ENCODE measurements around the gene HDAC10.

HDAC10 gene

GRCh38 chr22:50284479-50284878, 33.4 kb upstream of the HDAC10 start:
- no peak for TF ChIP-seq TAF1 (IDR thresholded peaks at IDR 0.05; ENCODE audit: borderline replicate concordance, insufficient read depth, low read length)

DNA sequence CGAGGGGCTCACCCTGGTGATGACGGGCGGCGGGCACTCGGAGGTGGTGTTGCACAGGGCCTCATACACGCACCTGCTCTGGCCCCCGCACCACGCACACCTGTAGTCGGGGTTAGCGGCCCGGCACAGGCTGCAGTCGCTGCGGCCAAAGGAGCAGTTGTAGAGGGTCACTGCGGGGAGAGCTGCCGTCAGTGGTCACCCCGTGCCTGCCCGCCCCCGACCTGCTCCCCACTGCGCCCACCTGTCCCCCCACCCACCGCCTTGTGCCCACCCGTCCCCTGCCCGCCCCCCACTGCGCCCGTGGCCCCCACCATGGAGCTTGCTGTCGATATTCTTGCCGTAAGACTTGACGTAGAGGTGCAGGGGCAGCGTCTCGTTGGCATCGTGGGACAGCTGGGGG, 32.8 kb upstream of the HDAC10 start:
- no peak for TF ChIP-seq SIN3A (IDR thresholded peaks at IDR 0.05; ENCODE audit: borderline replicate concordance, insufficient read depth, low read length)
- TF ChIP-seq TAF1 (IDR thresholded peaks at IDR 0.05; ENCODE audit: borderline replicate concordance, insufficient read depth, low read length): no peak
- TF ChIP-seq POLR2AphosphoS5 (IDR thresholded peaks at IDR 0.05; ENCODE audit: low read depth, low read length): no peak
- TF ChIP-seq, protein P1, sequence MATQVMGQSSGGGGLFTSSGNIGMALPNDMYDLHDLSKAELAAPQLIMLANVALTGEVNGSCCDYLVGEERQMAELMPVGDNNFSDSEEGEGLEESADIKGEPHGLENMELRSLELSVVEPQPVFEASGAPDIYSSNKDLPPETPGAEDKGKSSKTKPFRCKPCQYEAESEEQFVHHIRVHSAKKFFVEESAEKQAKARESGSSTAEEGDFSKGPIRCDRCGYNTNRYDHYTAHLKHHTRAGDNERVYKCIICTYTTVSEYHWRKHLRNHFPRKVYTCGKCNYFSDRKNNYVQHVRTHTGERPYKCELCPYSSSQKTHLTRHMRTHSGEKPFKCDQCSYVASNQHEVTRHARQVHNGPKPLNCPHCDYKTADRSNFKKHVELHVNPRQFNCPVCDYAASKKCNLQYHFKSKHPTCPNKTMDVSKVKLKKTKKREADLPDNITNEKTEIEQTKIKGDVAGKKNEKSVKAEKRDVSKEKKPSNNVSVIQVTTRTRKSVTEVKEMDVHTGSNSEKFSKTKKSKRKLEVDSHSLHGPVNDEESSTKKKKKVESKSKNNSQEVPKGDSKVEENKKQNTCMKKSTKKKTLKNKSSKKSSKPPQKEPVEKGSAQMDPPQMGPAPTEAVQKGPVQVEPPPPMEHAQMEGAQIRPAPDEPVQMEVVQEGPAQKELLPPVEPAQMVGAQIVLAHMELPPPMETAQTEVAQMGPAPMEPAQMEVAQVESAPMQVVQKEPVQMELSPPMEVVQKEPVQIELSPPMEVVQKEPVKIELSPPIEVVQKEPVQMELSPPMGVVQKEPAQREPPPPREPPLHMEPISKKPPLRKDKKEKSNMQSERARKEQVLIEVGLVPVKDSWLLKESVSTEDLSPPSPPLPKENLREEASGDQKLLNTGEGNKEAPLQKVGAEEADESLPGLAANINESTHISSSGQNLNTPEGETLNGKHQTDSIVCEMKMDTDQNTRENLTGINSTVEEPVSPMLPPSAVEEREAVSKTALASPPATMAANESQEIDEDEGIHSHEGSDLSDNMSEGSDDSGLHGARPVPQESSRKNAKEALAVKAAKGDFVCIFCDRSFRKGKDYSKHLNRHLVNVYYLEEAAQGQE (IDR thresholded peaks at IDR 0.05; ENCODE audit: insufficient read depth in 1 of 2, low read depth in 2 of 2, low read length in 2 of 2): no peak
- no peak for TF ChIP-seq FOXP2 (optimal IDR thresholded peaks at IDR 0.05; ENCODE audit: borderline replicate concordance, extremely low read depth, extremely low read length, insufficient read depth)

GRCh38 chr22:50282361-50283155, 31.5 kb upstream of the HDAC10 start:
- no peak for TF ChIP-seq POLR2AphosphoS5 (IDR thresholded peaks at IDR 0.05; ENCODE audit: low read depth, low read length)
- TF ChIP-seq, protein P1 (IDR thresholded peaks at IDR 0.05; ENCODE audit: insufficient read depth in 1 of 2, low read depth in 2 of 2, low read length in 2 of 2): no peak
- TF ChIP-seq FOXP2 (optimal IDR thresholded peaks at IDR 0.05; ENCODE audit: borderline replicate concordance, extremely low read depth, extremely low read length, insufficient read depth): no peak
- no peak for TF ChIP-seq SIN3A (IDR thresholded peaks at IDR 0.05; ENCODE audit: borderline replicate concordance, insufficient read depth, low read length)
- no peak for TF ChIP-seq TAF1 (IDR thresholded peaks at IDR 0.05; ENCODE audit: borderline replicate concordance, insufficient read depth, low read length)

DNA sequence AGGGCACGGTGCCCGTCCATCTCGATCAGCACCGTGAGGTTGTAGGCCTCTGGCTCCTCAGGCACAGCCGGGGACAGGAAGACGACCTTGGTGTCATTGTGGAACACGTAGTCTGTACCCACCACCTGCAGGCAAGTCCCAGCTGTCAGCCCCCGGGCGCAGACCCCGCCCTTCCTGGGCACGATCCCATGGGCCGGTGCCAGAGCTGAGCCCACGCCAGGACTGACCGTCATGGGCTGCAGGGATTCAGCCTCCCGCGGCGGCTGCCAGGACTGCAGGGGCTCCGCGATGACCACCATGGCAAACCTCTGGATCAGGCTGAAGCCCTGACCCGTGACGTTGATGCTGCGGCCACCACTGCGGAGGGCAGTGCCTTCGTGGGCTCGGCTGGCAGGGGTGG, 30.9 kb upstream of the HDAC10 start:
- TF ChIP-seq POLR2AphosphoS5 (IDR thresholded peaks at IDR 0.05; ENCODE audit: low read depth, low read length): no peak
- no peak for TF ChIP-seq SIN3A (IDR thresholded peaks at IDR 0.05; ENCODE audit: borderline replicate concordance, insufficient read depth, low read length)
- TF ChIP-seq, protein P1 (IDR thresholded peaks at IDR 0.05; ENCODE audit: insufficient read depth in 1 of 2, low read depth in 2 of 2, low read length in 2 of 2): no peak
- TF ChIP-seq TAF1 (IDR thresholded peaks at IDR 0.05; ENCODE audit: borderline replicate concordance, insufficient read depth, low read length): no peak
- no peak for TF ChIP-seq FOXP2 (optimal IDR thresholded peaks at IDR 0.05; ENCODE audit: borderline replicate concordance, extremely low read depth, extremely low read length, insufficient read depth)

DNA sequence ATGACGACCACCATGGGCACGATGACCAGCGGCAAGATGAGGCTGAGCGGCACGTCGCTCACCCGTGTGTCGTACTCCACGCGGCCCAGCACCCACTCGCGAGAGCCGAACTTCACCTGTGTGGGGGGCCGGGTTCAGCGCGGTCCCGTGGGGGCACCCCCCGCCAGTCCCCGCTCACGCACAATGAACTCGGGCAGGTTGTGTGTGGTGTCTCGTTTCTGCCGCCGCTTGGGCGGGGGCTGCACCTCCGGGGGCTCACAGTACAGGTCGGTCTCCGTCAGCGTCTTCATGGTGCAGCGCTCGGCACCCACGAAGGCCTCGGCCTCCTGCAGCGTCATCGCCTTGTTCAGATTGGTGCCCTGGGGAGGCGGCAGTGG, 30.3 kb upstream of the HDAC10 start:
- TF ChIP-seq SIN3A (IDR thresholded peaks at IDR 0.05; ENCODE audit: borderline replicate concordance, insufficient read depth, low read length): no peak
- TF ChIP-seq, protein P1 (IDR thresholded peaks at IDR 0.05; ENCODE audit: insufficient read depth in 1 of 2, low read depth in 2 of 2, low read length in 2 of 2): no peak
- no peak for TF ChIP-seq TAF1 (IDR thresholded peaks at IDR 0.05; ENCODE audit: borderline replicate concordance, insufficient read depth, low read length)
- TF ChIP-seq FOXP2 (optimal IDR thresholded peaks at IDR 0.05; ENCODE audit: borderline replicate concordance, extremely low read depth, extremely low read length, insufficient read depth): no peak
- TF ChIP-seq POLR2AphosphoS5 (IDR thresholded peaks at IDR 0.05; ENCODE audit: low read depth, low read length): no peak
